NCI-H510A treated with DMSO at 0.1 percent for 48 hours (cell line): ENCODE measurements around the gene TOGARAM2.
"Not testable (repeated sequence)": the region's sequence is repeated elsewhere in the genome, so short reads cannot be mapped to it uniquely, and the experiment has no call there.

Source experiments
- DNase-seq: peaks from one replicate; lab custom pipeline; 2025; lab: John Stamatoyannopoulos, UW

The TOGARAM2 gene

GRCh38 chr2:28977176-28977875 is 3.8 kb upstream of the TOGARAM2 start:
- DNase-seq, result no peak

GRCh38 chr2:28978001-28978400 is 3.1 kb upstream of the TOGARAM2 start:
- DNase-seq, result not testable (repeated sequence)

GRCh38 chr2:28978606-28979005 is 2.5 kb upstream of the TOGARAM2 start:
- DNase-seq, result no peak

- DNase-seq, result no peak
Measured at GRCh38 chr2:28979041-28979440, 2.1 kb upstream of the TOGARAM2 start.

- DNase-seq, result no peak
Measured at GRCh38 chr2:28979576-28980366, 1.3 kb upstream of the TOGARAM2 start.

GRCh38 chr2:28980368-28981015 is 606 bp upstream of the TOGARAM2 start:
- no peak for DNase-seq

- DNase-seq, result no peak
Measured at GRCh38 chr2:28981620-28982376, 700 bp downstream of the TOGARAM2 start.

GRCh38 chr2:28982381-28982950 is 1.4 kb downstream of the TOGARAM2 start:
- DNase-seq, result no peak

GRCh38 chr2:28986429-28986828 is 5.3 kb downstream of the TOGARAM2 start:
- DNase-seq, result no peak

- DNase-seq, result no peak
Measured at GRCh38 chr2:28989973-28990372, 8.9 kb downstream of the TOGARAM2 start.

- DNase-seq, result no peak
Measured at GRCh38 chr2:28990445-28990844, 9.3 kb downstream of the TOGARAM2 start.

- no peak for DNase-seq
Measured at GRCh38 chr2:28991021-28991420, 9.9 kb downstream of the TOGARAM2 start.

- no peak for DNase-seq
Measured at GRCh38 chr2:28991460-28991859, 10.4 kb downstream of the TOGARAM2 start.

- no peak for DNase-seq
Measured at GRCh38 chr2:28993206-28993960, 12.3 kb downstream of the TOGARAM2 start.

GRCh38 chr2:28994074-28994473 is 13.0 kb downstream of the TOGARAM2 start:
- no peak for DNase-seq

- no peak for DNase-seq
Measured at GRCh38 chr2:28994679-28995078, 13.6 kb downstream of the TOGARAM2 start.

GRCh38 chr2:28995765-28996750 is 15.0 kb downstream of the TOGARAM2 start:
- DNase-seq, result no peak

- no peak for DNase-seq
Measured at GRCh38 chr2:28997237-28997846, 16.2 kb downstream of the TOGARAM2 start.
